GM18502 (cell line): ENCODE data around the gene APLP2.
"Not testable (repeated sequence)": the region's sequence is repeated elsewhere in the genome, so short reads cannot be mapped to it uniquely, and the experiment has no call there.

Experiments used
- ATAC-seq: cut with Tn5 transposase; IDR thresholded peaks from one replicate; pipeline ENCODE4 v1.9.1; 2021; ENCODE audit warnings: mild to moderate bottlenecking; ENCODE audit not compliant: unreplicated experiment, poor library complexity

The APLP2 gene

GRCh38 chr11:130069659-130070108 is at the start of gene APLP2:
TSS of gene APLP2 (plus strand) at chr11:130069894. CDS start at chr11:130069978, 84 bp downstream.
- ATAC-seq: peak; percentile 97

- no peak for ATAC-seq
These were observed 49.4 kb upstream of the APLP2 start for GRCh38 chr11:130020323-130020722.

DNA sequence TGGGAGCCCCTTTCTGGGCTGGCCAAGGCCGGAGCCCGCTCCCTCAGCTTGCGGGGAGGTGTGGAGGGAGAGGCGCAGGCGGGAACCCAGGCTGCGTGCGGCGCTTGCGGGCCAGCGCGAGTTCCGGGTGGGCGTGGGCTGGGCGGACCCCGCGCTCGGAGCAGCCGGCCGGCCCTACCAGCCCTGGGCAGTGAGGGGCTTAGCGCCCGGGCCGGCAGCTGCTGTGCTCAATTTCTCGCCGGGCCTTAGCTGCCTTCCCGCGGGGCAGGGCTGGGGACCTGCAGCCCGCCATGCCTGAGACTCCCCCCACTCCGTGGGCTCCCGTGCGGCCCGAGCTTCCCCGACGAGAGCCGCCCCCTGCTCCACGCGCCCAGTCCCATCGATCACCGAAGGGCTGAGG is 48.1 kb upstream of the APLP2 start:
- not testable (repeated sequence) for ATAC-seq

- ATAC-seq: peak; percentile 26
These were observed 46.9 kb upstream of the APLP2 start for GRCh38 chr11:130022799-130023198.

DNA sequence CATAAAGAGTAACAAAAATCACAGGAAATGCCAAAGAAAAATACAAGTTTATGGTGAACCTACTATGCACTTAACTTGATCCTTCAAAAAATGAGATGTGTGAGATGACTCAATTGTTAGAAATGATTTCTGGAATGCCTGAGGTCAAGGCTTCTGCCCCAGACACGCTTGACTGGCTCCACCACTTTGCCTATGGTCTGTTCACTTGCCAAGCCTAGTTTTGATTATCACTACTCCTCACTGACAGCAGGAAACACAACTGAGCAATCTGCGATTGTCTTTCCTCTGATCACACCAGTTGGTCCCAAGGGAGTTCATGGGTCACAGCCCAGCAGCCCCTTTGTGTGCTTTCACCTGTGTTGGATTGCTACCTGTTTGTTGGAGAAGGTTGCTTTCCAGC is 46.5 kb upstream of the APLP2 start:
- peak; percentile 97 for ATAC-seq

DNA sequence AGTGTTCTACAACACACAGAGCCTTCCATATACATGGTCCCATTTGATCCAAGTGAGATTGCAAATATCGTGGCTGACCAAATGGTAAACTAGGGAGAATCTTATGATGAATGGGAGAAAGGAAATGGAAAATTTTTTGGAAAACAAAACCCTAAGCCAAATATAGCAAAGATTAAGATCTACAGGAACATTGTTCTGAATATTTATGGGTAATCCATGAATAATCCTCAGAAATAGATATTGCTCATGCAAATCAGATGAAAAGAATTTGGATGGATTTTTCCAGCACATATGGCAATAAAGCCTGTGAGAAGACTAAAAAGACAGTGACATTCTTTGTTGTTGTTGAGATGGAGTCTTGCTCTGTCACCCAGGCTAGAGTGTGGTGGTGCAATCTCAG is 45.3 kb upstream of the APLP2 start:
- no peak for ATAC-seq

DNA sequence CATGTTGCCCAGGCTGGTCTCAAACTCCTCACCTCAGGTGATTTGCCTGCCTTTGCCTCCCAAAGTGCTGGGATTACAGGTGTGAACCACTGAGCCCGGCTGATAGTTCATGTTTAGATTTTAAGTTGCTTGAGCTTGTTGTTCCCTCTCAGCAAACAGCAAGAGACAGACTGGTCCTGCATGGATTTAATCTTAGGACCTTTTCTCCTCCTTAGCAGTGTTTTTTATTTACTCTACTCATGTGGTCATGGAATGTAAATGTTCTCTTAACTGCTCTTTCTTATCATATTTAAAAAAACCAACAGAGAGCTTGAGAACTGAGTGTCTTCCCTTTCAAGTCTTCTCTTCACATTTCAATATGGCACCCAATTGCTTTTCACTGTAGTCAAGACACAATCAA is 44.3 kb upstream of the APLP2 start:
- no peak for ATAC-seq

- no peak for ATAC-seq
These were observed 40.6 kb upstream of the APLP2 start for GRCh38 chr11:130029137-130029536.

DNA sequence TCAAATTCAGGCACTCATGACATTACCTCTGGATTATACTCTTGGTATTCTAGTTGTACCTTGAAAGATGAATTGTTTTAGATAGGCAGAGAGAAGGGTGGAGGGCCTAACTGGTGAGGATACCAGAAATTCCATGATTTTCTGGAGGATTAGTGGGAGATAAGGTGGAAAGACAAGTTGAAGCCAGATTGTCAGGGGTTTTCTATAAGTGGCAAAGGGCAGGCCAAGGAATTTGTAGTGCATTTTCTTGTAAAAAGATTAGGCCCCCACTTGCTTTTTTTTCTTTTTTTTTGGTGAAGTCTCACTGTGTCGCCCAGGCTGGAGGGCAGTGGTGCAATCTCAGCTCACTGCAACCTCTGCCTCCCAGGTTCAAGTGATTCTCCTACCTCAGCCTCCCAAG is 38.6 kb upstream of the APLP2 start:
- ATAC-seq: no peak

DNA sequence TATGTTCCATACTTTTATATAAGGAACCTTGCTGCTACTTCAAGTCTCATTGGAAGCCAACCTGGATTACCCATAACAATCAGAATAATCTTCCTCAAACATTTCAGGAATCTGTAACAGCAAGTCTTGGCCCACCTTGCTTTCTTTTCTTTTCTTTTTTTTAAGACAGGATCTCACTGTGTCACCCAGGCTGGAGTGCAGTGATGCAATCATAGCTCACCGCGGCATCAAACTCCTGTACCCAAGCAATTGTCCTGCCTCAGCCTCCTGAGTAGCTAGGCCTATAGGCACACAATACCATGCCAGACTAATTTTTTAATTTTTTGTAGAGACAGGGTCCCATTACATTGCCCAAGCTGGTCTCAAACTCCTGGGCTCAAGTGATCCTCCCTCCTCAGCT is 37.7 kb upstream of the APLP2 start:
- no peak for ATAC-seq

- no peak for ATAC-seq
These were observed 36.8 kb upstream of the APLP2 start for GRCh38 chr11:130032931-130033330.

- ATAC-seq: no peak
These were observed 35.5 kb upstream of the APLP2 start for GRCh38 chr11:130034236-130034635.

DNA sequence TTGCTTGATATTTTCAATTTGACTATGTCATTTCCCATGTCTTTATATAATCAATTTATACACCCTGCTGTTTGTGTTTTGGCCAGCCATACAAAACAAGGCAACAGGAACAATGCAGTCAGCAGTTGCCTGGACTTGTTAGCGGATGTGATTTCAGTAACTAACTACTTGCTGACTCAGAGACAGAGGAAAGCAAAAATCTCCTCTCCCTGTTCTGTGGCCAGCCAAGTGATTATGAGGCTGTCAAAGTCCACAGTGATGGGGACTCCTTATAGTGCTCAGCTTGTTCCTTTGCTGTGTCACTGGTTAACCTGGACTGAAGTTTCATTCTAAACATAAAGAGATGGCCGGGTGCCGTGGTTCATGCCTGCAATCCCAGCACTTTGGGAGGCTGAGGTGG is 32.6 kb upstream of the APLP2 start:
- no peak for ATAC-seq

DNA sequence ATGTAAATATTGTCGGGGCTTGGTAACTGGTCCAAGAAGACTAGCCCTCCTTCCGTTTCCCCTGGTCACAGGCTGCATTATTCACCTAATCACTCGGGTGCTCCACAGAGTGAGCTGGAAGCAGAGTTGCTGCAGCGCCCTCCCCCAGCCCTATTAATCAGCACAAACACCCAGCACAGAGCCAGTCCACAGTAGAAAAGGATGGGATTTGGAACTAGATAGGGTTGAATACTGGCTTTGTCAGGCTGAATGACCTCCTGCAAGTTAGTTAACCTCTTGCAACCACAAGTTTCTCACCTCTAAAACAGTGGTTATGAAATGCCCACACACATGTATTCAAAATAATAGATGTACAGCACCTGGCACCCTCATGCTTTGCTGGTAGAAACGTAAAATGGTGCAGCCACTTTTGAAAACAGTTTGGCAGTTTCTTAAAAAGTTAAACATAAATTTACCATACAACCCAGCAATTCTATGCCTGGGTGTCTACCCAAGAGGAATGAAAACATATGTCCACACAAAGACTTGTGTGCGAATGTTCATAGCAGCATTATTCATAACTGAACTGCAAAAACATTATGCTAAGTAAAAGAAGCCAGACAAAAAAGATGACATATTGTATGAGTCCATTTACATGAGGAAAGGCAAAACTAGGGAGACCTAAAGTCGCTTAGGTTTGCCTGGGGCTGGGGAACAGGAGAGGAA is 31.7 kb upstream of the APLP2 start:
- ATAC-seq: no peak

GRCh38 chr11:130040281-130040940 is 29.3 kb upstream of the APLP2 start:
- ATAC-seq: no peak

GRCh38 chr11:130042093-130042591 is 27.6 kb upstream of the APLP2 start:
- ATAC-seq: no peak

DNA sequence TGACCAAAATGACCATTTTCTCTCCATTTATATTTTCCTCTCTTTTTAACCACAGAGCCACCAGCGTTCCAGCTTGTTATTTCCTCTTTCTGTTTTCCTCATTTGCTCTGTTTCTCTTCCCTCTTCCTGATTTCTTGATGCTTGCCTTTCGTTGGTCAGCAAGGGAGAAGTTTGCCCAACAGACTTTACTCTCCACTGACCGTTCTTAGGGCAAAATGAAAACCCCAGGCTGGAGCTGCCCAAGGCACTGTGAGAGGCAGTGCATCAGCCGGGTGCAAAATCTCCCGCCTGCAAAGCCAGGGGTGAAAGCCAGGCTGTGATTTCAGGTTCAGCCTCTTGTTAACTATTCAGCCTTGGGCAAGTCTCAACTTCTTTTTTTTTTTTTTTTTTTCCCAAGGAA is 26.1 kb upstream of the APLP2 start:
- ATAC-seq: no peak

DNA sequence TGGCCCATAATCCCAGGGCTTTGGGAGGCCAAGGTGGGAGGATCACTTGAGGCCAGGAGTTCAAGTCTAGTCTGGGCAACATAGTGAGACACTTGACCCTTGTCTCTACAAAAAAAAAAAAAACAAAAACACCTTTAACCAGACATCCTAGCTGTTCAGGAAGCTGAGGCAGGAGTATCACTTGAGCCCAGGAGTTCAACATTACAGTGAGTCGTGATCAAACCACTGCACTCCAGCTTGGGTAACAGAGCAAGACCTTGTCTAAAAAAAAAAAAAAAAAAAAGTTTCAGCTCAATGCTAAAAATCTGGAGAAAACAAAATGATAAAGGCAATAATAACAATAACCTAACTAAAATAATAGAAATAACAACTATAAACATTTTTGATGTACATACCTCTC is 22.6 kb upstream of the APLP2 start:
- no peak for ATAC-seq

DNA sequence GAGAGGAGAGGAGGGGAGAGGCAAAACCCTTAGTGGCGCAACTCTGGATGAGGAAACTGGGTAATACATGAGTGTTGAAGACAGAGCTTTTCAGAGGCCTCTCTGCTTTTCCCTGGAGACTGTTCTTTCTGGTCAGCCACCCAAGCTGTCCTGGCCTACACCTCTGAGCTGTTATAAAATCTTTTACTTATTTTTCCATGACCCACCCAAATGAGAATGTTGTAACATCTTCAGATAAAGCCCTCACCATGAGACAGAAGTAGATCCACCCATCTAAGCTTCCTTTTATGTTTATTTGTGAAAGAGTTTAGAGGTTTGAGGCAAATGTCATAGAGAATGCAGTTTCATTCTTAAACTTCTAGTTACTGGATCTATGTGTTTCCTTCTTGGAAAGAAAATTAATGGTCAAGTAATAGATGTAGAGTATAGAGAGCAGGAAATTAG is 20.3 kb upstream of the APLP2 start:
- ATAC-seq: no peak

GRCh38 chr11:130050257-130050656 is 19.4 kb upstream of the APLP2 start:
- ATAC-seq: no peak

DNA sequence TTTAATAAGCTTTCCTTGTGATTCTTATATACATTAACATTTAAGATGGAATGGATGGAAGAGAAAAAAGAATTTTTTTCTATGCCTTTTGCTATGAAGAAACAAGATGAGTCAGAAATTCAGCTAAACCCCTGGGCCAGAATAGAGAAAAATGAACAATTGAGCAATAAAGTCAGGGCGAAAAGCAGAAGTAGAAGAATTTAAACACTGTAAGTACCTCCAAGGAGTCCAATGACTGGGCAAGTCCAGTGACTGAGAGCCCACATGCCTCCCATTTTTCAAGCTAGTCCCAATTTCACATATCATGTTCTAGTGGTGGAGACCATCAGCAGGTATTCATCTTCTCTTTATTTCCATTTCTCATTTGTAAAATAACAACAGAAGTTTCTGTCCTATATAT is 18.6 kb upstream of the APLP2 start:
- ATAC-seq: no peak

GRCh38 chr11:130052567-130052966 is 17.1 kb upstream of the APLP2 start:
- no peak for ATAC-seq
